Tibial nerve (tissue), 4 donors: ENCODE measurements around the gene ANKRD28.

Experiments used
- CTCF ChIP-seq, 5 experiments: fragments of 200-600 bp in 3 of 5; fragments of 450-650 bp in 2 of 5; sonication (generic) in 3 of 5; IDR thresholded peaks; one replicate each; pipeline ENCODE4 v1.5.1; 2016 to 2019; ENCODE audit warnings: antibody characterized with exemption in 5 of 5, mild to moderate bottlenecking in 3 of 5, moderate library complexity in 2 of 5
- EP300 ChIP-seq, 2 donors: sonication (generic); formaldehyde crosslinking; IDR thresholded peaks; one replicate each; pipeline ENCODE4 v1.6.1; 2017; ENCODE audit warnings: antibody characterized with exemption in 2 of 2, mild to moderate bottlenecking in 1 of 2

GRCh38 chr3:15631426-15632211 lies 166.2 kb downstream of the ANKRD28 start:
- TF ChIP-seq CTCF (IDR thresholded peaks at IDR 0.05) (no peak), EP300 (IDR thresholded peaks at IDR 0.05) (no peak)
